PC-3 (cell line): ENCODE measurements around the gene EFCAB3.
"Not testable (repeated sequence)": the region's sequence is repeated elsewhere in the genome, so short reads cannot be mapped to it uniquely, and the experiment has no call there.

Source experiments
- EZH2 ChIP-seq: fragments of 300-600 bp; sonication (generic); IDR thresholded peaks from one replicate; pipeline ENCODE4 v1.6.1; 2017; ENCODE audit warnings: antibody characterized with exemption, mild to moderate bottlenecking, low read length; ENCODE audit not compliant: unreplicated experiment
- TF ChIP-seq, protein P1 (sequence below): fragments of 300-600 bp; sonication (generic); conservative IDR thresholded peaks from 2 replicates; pipeline ENCODE4 v1.5.1; 2017; ENCODE audit warnings: antibody characterized with exemption, low read depth, mild to moderate bottlenecking, low read length

DNA sequence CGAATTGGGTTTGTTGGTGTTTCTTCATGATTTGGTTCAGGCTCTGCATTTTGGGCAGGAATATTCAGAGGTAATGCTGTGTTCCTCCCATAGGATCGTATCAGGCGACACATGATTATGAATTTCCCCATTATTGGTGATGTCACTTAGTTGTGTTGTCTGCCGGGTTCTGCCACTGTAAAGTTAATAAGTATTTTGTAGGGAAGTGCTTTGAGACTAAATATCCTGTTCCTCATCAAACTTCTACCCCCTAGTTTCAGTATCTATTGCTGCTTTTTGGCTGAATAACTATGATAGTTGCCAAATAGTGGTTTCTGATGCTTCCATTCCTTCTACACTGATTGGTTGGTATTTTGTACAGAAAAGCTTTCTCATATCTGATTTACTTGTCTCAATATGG lies 71.8 kb downstream of the EFCAB3 start:
- TF ChIP-seq, protein P1, sequence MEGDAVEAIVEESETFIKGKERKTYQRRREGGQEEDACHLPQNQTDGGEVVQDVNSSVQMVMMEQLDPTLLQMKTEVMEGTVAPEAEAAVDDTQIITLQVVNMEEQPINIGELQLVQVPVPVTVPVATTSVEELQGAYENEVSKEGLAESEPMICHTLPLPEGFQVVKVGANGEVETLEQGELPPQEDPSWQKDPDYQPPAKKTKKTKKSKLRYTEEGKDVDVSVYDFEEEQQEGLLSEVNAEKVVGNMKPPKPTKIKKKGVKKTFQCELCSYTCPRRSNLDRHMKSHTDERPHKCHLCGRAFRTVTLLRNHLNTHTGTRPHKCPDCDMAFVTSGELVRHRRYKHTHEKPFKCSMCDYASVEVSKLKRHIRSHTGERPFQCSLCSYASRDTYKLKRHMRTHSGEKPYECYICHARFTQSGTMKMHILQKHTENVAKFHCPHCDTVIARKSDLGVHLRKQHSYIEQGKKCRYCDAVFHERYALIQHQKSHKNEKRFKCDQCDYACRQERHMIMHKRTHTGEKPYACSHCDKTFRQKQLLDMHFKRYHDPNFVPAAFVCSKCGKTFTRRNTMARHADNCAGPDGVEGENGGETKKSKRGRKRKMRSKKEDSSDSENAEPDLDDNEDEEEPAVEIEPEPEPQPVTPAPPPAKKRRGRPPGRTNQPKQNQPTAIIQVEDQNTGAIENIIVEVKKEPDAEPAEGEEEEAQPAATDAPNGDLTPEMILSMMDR: not testable (repeated sequence)
- not testable (repeated sequence) for TF ChIP-seq EZH2
